HG03139 (cell line): ENCODE measurements around the gene SNRNP40.

Source experiments
- ATAC-seq: cut with Tn5 transposase; IDR thresholded peaks from one replicate; pipeline ENCODE4 v1.9.1; 2021; ENCODE audit not compliant: unreplicated experiment

Gene SNRNP40

GRCh38 chr1:31296486-31297276, at the start of gene SNRNP40, which contains the start of gene ZCCHC17:
Gene SNRNP40 (minus strand): TSS chr1:31296788. CDS start chr1:31296751, 37 bp downstream.
Gene ZCCHC17 (plus strand): TSS chr1:31297032. CDS start chr1:31310099, 13,067 bp downstream.
- ATAC-seq: peak; percentile 94

- no peak for ATAC-seq
Measured at GRCh38 chr1:31345635-31346034, 49.0 kb upstream of the SNRNP40 start.

GRCh38 chr1:31344503-31344902, 47.9 kb upstream of the SNRNP40 start:
- ATAC-seq: no peak

- ATAC-seq: no peak
Measured at GRCh38 chr1:31336687-31337467, 40.3 kb upstream of the SNRNP40 start.

- no peak for ATAC-seq
Measured at GRCh38 chr1:31335007-31335406, 38.4 kb upstream of the SNRNP40 start.

- ATAC-seq: no peak
Measured at GRCh38 chr1:31327381-31327780, 30.8 kb upstream of the SNRNP40 start.

GRCh38 chr1:31326461-31326860, 29.9 kb upstream of the SNRNP40 start:
- no peak for ATAC-seq

GRCh38 chr1:31324992-31325391, 28.4 kb upstream of the SNRNP40 start:
- ATAC-seq: no peak

- ATAC-seq: no peak
Measured at GRCh38 chr1:31324093-31324492, 27.5 kb upstream of the SNRNP40 start.

- no peak for ATAC-seq
Measured at GRCh38 chr1:31318146-31318545, 21.6 kb upstream of the SNRNP40 start.

- ATAC-seq: no peak
Measured at GRCh38 chr1:31315902-31316301, 19.3 kb upstream of the SNRNP40 start.

GRCh38 chr1:31310198-31310597, 13.6 kb upstream of the SNRNP40 start:
- no peak for ATAC-seq

GRCh38 chr1:31308036-31308435, 11.4 kb upstream of the SNRNP40 start:
- no peak for ATAC-seq

- no peak for ATAC-seq
Measured at GRCh38 chr1:31306278-31306677, 9.7 kb upstream of the SNRNP40 start.

GRCh38 chr1:31302709-31303441, 6.3 kb upstream of the SNRNP40 start:
- ATAC-seq: no peak

- ATAC-seq: no peak
Measured at GRCh38 chr1:31300193-31300592, 3.6 kb upstream of the SNRNP40 start.

- no peak for ATAC-seq
Measured at GRCh38 chr1:31299365-31299764, 2.8 kb upstream of the SNRNP40 start.

- ATAC-seq: peak; percentile 5
Measured at GRCh38 chr1:31297277-31298247, 974 bp upstream of the SNRNP40 start.

GRCh38 chr1:31295874-31296485, 608 bp downstream of the SNRNP40 start:
- ATAC-seq: no peak

GRCh38 chr1:31289021-31289420, 7.6 kb downstream of the SNRNP40 start:
- ATAC-seq: no peak
